Measurements from ENCODE around the gene CLIP2.
"Not testable (repeated sequence)": the region's sequence is repeated elsewhere in the genome, so short reads cannot be mapped to it uniquely, and the experiment has no call there.

The CLIP2 gene

GRCh38 chr7:74388880-74389415, 99.7 kb downstream of the CLIP2 start:
- no peak for DNase-seq (ENCODE audit: low read depth)
- H3K4me3 ChIP-seq (ENCODE audit: low read depth, low read length): no peak overlapping the region
- TF ChIP-seq, protein P1, sequence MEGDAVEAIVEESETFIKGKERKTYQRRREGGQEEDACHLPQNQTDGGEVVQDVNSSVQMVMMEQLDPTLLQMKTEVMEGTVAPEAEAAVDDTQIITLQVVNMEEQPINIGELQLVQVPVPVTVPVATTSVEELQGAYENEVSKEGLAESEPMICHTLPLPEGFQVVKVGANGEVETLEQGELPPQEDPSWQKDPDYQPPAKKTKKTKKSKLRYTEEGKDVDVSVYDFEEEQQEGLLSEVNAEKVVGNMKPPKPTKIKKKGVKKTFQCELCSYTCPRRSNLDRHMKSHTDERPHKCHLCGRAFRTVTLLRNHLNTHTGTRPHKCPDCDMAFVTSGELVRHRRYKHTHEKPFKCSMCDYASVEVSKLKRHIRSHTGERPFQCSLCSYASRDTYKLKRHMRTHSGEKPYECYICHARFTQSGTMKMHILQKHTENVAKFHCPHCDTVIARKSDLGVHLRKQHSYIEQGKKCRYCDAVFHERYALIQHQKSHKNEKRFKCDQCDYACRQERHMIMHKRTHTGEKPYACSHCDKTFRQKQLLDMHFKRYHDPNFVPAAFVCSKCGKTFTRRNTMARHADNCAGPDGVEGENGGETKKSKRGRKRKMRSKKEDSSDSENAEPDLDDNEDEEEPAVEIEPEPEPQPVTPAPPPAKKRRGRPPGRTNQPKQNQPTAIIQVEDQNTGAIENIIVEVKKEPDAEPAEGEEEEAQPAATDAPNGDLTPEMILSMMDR (IDR thresholded peaks at IDR 0.05; ENCODE audit: control insufficient read depth, extremely low read depth, insufficient read depth): no peak

DNA sequence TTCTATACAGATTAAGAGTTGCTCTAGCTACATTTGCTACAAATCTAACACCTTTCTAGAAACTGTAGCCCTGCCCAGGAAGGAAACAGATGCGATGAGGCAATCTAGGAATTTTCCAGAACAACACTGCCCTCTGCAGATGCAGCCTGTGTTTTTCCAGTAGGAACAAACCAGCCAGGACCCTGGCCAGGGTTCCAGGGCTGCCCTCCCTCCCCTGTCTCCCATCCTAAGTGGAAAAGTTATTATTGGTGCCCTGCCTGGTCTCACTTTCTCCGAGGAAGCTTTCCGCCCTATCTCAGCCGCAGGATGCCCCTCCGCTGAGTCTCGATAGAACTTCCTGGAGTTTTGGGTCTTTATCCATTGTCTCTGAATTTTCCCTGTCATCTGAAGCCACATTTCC, 104.5 kb downstream of the CLIP2 start:
- TF ChIP-seq, protein P1 (IDR thresholded peaks at IDR 0.05; ENCODE audit: control insufficient read depth, extremely low read depth, insufficient read depth): peak; percentile 53
- not testable (repeated sequence) for DNase-seq (ENCODE audit: low read depth); H3K4me3 ChIP-seq (ENCODE audit: low read depth, low read length)

GRCh38 chr7:74394601-74395000, 105.4 kb downstream of the CLIP2 start:
- DNase-seq (ENCODE audit: low read depth); H3K4me3 ChIP-seq (ENCODE audit: low read depth, low read length): not testable (repeated sequence)
- TF ChIP-seq, protein P1 (IDR thresholded peaks at IDR 0.05; ENCODE audit: control insufficient read depth, extremely low read depth, insufficient read depth): peak; percentile 45

GRCh38 chr7:74395745-74396311, 106.6 kb downstream of the CLIP2 start:
- no peak overlapping the region for H3K4me3 ChIP-seq (ENCODE audit: low read depth, low read length)
- DNase-seq (ENCODE audit: low read depth): no peak
- TF ChIP-seq, protein P1 (IDR thresholded peaks at IDR 0.05; ENCODE audit: control insufficient read depth, extremely low read depth, insufficient read depth): no peak

DNA sequence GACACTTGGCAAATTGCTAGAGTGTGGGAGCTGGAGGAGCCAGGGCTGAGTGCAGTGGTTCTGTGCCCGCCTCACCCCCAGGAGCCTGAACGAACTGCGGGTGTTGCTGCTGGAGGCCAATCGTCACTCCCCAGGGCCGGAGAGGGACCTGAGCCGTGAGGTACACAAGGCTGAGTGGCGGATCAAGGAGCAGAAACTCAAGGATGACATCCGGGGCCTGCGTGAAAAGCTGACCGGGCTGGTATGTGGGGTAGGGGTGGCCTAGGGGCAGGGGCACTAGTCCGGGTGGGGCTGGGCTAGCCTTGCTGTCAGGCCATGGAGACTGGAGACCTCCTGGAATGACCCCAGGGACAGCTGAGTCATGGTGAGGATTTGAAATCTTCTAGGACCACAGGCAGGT, 107.8 kb downstream of the CLIP2 start:
- H3K4me3 ChIP-seq (ENCODE audit: low read depth, low read length): no peak overlapping the region
- no peak for DNase-seq (ENCODE audit: low read depth)
- TF ChIP-seq, protein P1 (IDR thresholded peaks at IDR 0.05; ENCODE audit: control insufficient read depth, extremely low read depth, insufficient read depth): no peak

- no peak for DNase-seq (ENCODE audit: low read depth)
- TF ChIP-seq, protein P1 (IDR thresholded peaks at IDR 0.05; ENCODE audit: control insufficient read depth, extremely low read depth, insufficient read depth): no peak
- H3K4me3 ChIP-seq (ENCODE audit: low read depth, low read length): no peak overlapping the region
These were observed 109.2 kb downstream of the CLIP2 start for GRCh38 chr7:74398426-74398825.

- no peak overlapping the region for H3K4me3 ChIP-seq (ENCODE audit: low read depth, low read length)
- DNase-seq (ENCODE audit: low read depth): no peak
- TF ChIP-seq, protein P1 (IDR thresholded peaks at IDR 0.05; ENCODE audit: control insufficient read depth, extremely low read depth, insufficient read depth): no peak
These were observed 109.8 kb downstream of the CLIP2 start for GRCh38 chr7:74399006-74399405.
